Measurements from ENCODE around the gene RSRC2.

RSRC2 gene

DNA sequence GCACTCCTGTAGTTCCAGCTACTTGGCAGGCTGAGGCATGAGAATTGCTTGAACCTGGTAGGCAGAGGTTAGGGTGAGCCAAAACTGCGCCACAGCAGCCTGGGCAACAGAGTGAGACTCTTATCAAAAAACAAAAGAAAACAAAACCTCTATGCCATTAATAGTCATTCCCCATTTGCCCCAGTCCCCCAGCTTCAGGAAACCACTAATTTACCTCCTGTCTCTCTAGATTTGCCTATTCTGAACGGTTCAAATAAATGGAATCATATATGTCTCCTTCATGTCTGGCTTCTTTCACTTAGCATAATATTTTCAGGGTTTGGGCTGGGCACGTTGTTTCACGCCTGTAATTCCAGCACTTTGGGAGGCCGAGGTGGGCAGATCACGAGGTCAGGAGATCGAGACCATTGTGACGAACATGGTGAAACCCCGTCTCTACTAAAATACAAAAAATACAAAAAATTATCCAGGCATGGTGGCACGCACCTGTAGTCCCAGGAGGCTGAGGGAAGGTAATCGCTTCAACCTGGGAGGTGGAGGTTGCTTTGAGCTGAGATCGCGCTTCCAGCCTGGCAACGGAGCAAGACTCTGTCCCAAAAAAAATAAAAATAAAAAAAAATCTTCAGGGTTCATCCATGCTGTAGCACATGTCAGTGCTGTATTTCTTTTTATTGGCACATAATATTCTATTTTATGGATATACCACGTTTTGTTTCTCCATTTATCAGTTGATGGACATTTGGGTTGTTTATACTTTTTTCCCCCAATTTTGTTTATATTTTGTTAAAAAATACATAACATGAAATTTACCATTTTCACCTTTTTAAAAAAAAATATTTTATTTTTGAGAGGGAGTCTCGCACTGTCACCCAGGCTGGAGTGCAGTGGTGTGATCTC is 32.3 kb upstream of the RSRC2 start:
- TF ChIP-seq, protein P1, sequence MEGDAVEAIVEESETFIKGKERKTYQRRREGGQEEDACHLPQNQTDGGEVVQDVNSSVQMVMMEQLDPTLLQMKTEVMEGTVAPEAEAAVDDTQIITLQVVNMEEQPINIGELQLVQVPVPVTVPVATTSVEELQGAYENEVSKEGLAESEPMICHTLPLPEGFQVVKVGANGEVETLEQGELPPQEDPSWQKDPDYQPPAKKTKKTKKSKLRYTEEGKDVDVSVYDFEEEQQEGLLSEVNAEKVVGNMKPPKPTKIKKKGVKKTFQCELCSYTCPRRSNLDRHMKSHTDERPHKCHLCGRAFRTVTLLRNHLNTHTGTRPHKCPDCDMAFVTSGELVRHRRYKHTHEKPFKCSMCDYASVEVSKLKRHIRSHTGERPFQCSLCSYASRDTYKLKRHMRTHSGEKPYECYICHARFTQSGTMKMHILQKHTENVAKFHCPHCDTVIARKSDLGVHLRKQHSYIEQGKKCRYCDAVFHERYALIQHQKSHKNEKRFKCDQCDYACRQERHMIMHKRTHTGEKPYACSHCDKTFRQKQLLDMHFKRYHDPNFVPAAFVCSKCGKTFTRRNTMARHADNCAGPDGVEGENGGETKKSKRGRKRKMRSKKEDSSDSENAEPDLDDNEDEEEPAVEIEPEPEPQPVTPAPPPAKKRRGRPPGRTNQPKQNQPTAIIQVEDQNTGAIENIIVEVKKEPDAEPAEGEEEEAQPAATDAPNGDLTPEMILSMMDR (conservative IDR thresholded peaks at IDR 0.05; ENCODE audit: low read depth, low read length): no peak
- DNase-seq (ENCODE audit: low read depth): no peak
- H3K4me3 ChIP-seq (ENCODE audit: low read depth, low read length): no peak overlapping the region

DNA sequence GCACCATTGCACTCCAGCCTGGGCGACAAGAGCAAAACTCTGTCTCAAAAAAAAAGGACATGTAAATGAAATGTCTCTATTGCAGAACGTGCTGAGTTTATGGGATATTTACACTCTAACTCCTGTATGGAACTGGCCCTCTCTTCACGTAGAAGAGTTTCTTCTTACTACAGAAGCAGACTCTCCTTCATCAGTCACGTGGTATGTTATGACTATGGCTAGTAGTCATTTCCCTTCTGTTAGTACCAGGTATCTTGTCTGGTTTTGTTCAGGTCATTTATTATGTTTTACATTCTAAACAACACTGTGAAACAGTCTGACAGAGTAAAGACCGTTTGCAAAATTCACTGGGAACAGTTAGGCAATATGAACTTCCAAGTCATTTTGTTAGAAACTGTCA is 20.6 kb upstream of the RSRC2 start:
- TF ChIP-seq, protein P1 (conservative IDR thresholded peaks at IDR 0.05; ENCODE audit: low read depth, low read length): no peak
- no peak overlapping the region for H3K4me3 ChIP-seq (ENCODE audit: low read depth, low read length)
- no peak for DNase-seq (ENCODE audit: low read depth)

DNA sequence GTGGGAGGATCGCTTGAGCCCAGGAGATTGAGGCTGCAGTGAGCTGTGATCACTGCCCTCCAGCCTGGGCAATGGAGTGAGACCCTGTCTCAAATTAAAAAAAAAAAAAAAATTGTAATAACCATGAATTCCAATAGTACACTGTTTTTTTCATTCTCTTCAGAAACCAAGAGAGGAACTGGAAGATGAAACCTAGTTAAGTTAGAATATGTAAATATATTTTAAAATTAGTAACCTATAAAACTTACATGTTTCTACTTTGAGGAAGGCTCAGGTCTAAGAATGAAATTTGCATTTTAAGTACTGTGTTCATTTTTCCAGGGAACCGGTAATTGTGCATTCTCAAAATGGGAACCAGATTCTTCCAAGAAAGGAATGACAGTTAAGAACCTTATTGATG is 19.1 kb upstream of the RSRC2 start:
- DNase-seq (ENCODE audit: low read depth): no peak
- TF ChIP-seq, protein P1 (conservative IDR thresholded peaks at IDR 0.05; ENCODE audit: low read depth, low read length): no peak
- H3K4me3 ChIP-seq (ENCODE audit: low read depth, low read length): no peak overlapping the region

GRCh38 chr12:122544537-122544936 is 17.8 kb upstream of the RSRC2 start:
- H3K4me3 ChIP-seq (ENCODE audit: low read depth, low read length): no peak overlapping the region
- TF ChIP-seq, protein P1 (conservative IDR thresholded peaks at IDR 0.05; ENCODE audit: low read depth, low read length): no peak
- DNase-seq (ENCODE audit: low read depth): no peak

GRCh38 chr12:122538496-122538895 is 11.8 kb upstream of the RSRC2 start:
- DNase-seq (ENCODE audit: low read depth): no peak
- TF ChIP-seq, protein P1 (conservative IDR thresholded peaks at IDR 0.05; ENCODE audit: low read depth, low read length): no peak
- no peak overlapping the region for H3K4me3 ChIP-seq (ENCODE audit: low read depth, low read length)

DNA sequence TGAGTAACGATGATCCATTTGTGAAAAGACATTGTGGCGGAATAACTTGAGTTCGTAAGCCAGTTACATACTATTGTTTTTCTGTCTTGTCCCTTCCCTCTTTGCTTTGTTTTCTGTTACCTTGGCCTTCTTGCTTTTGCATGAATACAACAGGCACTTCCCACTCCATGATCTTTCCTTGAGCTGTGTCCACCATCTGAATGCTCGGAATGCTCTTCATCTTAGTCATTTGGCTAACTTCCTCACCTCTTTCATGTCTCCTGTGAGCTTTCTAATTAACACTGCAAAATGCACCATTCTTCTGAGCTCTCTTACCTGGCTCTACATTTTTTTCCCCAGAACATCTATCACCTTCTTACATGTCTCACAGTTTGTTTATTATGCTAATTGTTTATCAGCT is 10.3 kb upstream of the RSRC2 start:
- no peak overlapping the region for H3K4me3 ChIP-seq (ENCODE audit: low read depth, low read length)
- no peak for DNase-seq (ENCODE audit: low read depth)
- TF ChIP-seq, protein P1 (conservative IDR thresholded peaks at IDR 0.05; ENCODE audit: low read depth, low read length): no peak

GRCh38 chr12:122533856-122534255 is 7.1 kb upstream of the RSRC2 start:
- no peak overlapping the region for H3K4me3 ChIP-seq (ENCODE audit: low read depth, low read length)
- peak; percentile 38 for DNase-seq (ENCODE audit: low read depth)
- TF ChIP-seq, protein P1 (conservative IDR thresholded peaks at IDR 0.05; ENCODE audit: low read depth, low read length): no peak

All from choroid plexus epithelial cell (primary cell).